ENCODE measurements around the gene USP22. TPM values are rescaled to one million over a fixed set of nuclear protein-coding genes. Genes with fewer than 3 reads are reported as not detected.

The USP22 gene
- total and polyA plus RNA-seq, 2 experiments from 2014 or later: 68.9 to 296 TPM

DNA sequence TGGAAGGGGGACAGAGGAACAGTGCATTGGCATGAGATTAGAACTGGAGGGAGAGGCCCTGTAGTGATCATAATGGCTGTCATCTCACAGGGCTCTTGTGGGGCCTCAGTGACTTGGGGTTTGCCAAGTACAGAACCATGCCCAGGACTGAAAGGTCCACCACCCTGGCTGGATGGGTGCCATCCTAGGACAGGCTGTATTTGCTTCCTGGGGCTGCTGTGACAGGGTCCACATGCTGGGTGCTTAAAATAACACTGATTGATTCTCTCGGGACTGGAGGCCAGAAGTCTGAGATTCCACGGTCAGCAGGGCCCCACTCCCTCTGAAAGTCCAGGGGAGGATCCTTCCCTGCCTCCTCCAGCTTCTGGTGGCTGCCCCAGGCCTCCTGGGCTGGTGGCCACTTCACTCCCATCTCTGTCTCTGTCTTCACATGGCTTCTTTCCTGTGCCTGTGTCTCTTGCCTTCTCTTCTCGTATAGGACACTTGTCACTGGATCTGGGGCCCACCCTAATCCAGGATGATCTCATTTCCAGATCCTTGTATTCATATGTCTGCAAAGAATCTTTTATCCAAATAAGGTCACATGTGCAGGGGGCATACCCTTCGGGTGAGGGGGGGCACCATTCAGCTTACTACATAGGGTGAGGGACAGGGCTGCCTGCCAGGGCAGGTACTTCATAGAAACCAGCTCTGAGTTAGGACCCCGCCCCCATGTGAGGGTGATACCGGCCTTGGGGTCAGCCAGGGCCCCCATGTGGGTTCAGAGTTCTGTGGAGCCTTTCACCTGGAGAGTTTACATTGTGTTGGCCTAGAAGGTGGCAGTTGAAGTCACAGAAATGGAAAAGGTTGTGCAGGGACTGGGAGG lies 52.6 kb downstream of the USP22 start:
- Histone ChIP-seq H3K4me3 (no peak overlapping the region), H3K27ac (ENCODE audit: low read depth) (no peak overlapping the region), H3K79me2 (replicated peaks; ENCODE audit: insufficient read depth) (no peaks in the 10 kb centered on the region), H3K4me2 (no peak overlapping the region), H2AFZ (no peak overlapping the region), H4K20me1 (replicated peaks; ENCODE audit: insufficient read depth) (no peaks in the 10 kb centered on the region), H3K36me3 (ENCODE audit: insufficient read depth) (0 out of 2 replicates have a peak, but pooled peaks cover 3% of the 10 kb centered on the region), H3K4me1 (ENCODE audit: insufficient read depth) (peaks cover 6% of the 10 kb centered on the region; the same call in 1 of the 2 replicates), H3K27me3 (ENCODE audit: insufficient read depth) (no peaks in the 10 kb centered on the region), H3K9me2 (ENCODE audit: insufficient read depth) (peaks cover 4% of the 10 kb centered on the region; the same call in 1 of the 2 replicates), H3F3A (replicated peaks; ENCODE audit: low read depth) (no peaks in the 10 kb centered on the region)
- no peak overlapping the region for H3K27ac Mint-ChIP-seq
- DNase-seq (ENCODE audit: low spot score) (no peak), ATAC-seq (no peak)
- TF ChIP-seq, protein P1, sequence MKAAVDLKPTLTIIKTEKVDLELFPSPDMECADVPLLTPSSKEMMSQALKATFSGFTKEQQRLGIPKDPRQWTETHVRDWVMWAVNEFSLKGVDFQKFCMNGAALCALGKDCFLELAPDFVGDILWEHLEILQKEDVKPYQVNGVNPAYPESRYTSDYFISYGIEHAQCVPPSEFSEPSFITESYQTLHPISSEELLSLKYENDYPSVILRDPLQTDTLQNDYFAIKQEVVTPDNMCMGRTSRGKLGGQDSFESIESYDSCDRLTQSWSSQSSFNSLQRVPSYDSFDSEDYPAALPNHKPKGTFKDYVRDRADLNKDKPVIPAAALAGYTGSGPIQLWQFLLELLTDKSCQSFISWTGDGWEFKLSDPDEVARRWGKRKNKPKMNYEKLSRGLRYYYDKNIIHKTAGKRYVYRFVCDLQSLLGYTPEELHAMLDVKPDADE (IDR thresholded peaks at IDR 0.05): no peak
- TF ChIP-seq ZNF114 (CRISPR knock-in tag; IDR thresholded peaks at IDR 0.05): no peak
- TF ChIP-seq JUNB (IDR thresholded peaks at IDR 0.05; ENCODE audit: unreplicated experiment): no peak
- H3K27me3 Mint-ChIP-seq (ENCODE audit: insufficient read depth, low read depth, poor library complexity): peaks cover 15% of the 10 kb centered on the region
- no peak overlapping the region for H3K4me3 Mint-ChIP-seq
- peaks cover 6% of the 10 kb centered on the region; the same call in 2 of the 3 replicates for H3K4me1 Mint-ChIP-seq
- peaks cover 7% of the 10 kb centered on the region; the same call in 2 of the 3 replicates for H3K36me3 Mint-ChIP-seq (ENCODE audit: low read depth)
- peaks cover 17% of the 10 kb centered on the region for H3K9me3 Mint-ChIP-seq

DNA sequence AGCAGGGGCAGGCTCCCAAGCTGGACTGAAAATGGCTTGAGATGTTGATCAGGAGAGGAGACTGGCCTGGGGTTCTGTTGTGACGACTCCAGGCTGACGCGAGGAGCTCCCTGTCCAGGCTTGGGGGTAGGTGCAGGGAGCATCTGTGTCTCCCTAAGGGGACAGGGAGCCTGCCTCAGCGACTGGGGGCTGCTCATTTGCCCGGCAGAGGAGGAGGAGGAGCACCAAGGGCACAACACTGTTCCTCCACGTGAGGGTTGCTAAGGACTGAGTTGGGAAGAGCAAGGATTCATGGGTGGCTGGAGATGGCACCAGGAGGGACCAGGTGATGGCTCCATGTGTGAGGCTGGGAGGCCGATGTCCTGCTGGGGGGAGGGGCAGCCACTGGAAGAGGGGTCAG lies 53.3 kb downstream of the USP22 start:
- H3K4me3 Mint-ChIP-seq: no peak overlapping the region
- no peak overlapping the region for H3K27ac Mint-ChIP-seq
- no peak for ATAC-seq
- 0 out of 2 replicates have a peak, but pooled peaks cover 3% of the 10 kb centered on the region for H3K36me3 ChIP-seq (ENCODE audit: insufficient read depth)
- no peak for DNase-seq (ENCODE audit: low spot score)
- no peak overlapping the region for H2AFZ ChIP-seq
- H3K4me3 ChIP-seq: no peak overlapping the region
- peaks cover 15% of the 10 kb centered on the region for H3K27me3 Mint-ChIP-seq (ENCODE audit: insufficient read depth, low read depth, poor library complexity)
- peaks cover 4% of the 10 kb centered on the region; the same call in 1 of the 2 replicates for H3K9me2 ChIP-seq (ENCODE audit: insufficient read depth)
- no peaks in the 10 kb centered on the region for H4K20me1 ChIP-seq (replicated peaks; ENCODE audit: insufficient read depth)
- no peak overlapping the region for H3K4me2 ChIP-seq
- peaks cover 6% of the 10 kb centered on the region; the same call in 2 of the 3 replicates for H3K4me1 Mint-ChIP-seq
- H3K9me3 Mint-ChIP-seq: peaks cover 17% of the 10 kb centered on the region
- H3K27me3 ChIP-seq (ENCODE audit: insufficient read depth): no peaks in the 10 kb centered on the region
- peaks cover 7% of the 10 kb centered on the region; the same call in 2 of the 3 replicates for H3K36me3 Mint-ChIP-seq (ENCODE audit: low read depth)
- peaks cover 6% of the 10 kb centered on the region; the same call in 1 of the 2 replicates for H3K4me1 ChIP-seq (ENCODE audit: insufficient read depth)
- no peaks in the 10 kb centered on the region for H3K79me2 ChIP-seq (replicated peaks; ENCODE audit: insufficient read depth)
- H3K27ac ChIP-seq (ENCODE audit: low read depth): no peak overlapping the region
- H3F3A ChIP-seq (replicated peaks; ENCODE audit: low read depth): no peaks in the 10 kb centered on the region
- no peak for TF ChIP-seq ZNF331 (CRISPR knock-in tag; IDR thresholded peaks at IDR 0.05; ENCODE audit: low read depth)
- TF ChIP-seq POLR2AphosphoS5 (IDR thresholded peaks at IDR 0.05; ENCODE audit: low read depth): no peak
- TF ChIP-seq, protein P1 (IDR thresholded peaks at IDR 0.05): no peak
- TF ChIP-seq, protein P2, sequence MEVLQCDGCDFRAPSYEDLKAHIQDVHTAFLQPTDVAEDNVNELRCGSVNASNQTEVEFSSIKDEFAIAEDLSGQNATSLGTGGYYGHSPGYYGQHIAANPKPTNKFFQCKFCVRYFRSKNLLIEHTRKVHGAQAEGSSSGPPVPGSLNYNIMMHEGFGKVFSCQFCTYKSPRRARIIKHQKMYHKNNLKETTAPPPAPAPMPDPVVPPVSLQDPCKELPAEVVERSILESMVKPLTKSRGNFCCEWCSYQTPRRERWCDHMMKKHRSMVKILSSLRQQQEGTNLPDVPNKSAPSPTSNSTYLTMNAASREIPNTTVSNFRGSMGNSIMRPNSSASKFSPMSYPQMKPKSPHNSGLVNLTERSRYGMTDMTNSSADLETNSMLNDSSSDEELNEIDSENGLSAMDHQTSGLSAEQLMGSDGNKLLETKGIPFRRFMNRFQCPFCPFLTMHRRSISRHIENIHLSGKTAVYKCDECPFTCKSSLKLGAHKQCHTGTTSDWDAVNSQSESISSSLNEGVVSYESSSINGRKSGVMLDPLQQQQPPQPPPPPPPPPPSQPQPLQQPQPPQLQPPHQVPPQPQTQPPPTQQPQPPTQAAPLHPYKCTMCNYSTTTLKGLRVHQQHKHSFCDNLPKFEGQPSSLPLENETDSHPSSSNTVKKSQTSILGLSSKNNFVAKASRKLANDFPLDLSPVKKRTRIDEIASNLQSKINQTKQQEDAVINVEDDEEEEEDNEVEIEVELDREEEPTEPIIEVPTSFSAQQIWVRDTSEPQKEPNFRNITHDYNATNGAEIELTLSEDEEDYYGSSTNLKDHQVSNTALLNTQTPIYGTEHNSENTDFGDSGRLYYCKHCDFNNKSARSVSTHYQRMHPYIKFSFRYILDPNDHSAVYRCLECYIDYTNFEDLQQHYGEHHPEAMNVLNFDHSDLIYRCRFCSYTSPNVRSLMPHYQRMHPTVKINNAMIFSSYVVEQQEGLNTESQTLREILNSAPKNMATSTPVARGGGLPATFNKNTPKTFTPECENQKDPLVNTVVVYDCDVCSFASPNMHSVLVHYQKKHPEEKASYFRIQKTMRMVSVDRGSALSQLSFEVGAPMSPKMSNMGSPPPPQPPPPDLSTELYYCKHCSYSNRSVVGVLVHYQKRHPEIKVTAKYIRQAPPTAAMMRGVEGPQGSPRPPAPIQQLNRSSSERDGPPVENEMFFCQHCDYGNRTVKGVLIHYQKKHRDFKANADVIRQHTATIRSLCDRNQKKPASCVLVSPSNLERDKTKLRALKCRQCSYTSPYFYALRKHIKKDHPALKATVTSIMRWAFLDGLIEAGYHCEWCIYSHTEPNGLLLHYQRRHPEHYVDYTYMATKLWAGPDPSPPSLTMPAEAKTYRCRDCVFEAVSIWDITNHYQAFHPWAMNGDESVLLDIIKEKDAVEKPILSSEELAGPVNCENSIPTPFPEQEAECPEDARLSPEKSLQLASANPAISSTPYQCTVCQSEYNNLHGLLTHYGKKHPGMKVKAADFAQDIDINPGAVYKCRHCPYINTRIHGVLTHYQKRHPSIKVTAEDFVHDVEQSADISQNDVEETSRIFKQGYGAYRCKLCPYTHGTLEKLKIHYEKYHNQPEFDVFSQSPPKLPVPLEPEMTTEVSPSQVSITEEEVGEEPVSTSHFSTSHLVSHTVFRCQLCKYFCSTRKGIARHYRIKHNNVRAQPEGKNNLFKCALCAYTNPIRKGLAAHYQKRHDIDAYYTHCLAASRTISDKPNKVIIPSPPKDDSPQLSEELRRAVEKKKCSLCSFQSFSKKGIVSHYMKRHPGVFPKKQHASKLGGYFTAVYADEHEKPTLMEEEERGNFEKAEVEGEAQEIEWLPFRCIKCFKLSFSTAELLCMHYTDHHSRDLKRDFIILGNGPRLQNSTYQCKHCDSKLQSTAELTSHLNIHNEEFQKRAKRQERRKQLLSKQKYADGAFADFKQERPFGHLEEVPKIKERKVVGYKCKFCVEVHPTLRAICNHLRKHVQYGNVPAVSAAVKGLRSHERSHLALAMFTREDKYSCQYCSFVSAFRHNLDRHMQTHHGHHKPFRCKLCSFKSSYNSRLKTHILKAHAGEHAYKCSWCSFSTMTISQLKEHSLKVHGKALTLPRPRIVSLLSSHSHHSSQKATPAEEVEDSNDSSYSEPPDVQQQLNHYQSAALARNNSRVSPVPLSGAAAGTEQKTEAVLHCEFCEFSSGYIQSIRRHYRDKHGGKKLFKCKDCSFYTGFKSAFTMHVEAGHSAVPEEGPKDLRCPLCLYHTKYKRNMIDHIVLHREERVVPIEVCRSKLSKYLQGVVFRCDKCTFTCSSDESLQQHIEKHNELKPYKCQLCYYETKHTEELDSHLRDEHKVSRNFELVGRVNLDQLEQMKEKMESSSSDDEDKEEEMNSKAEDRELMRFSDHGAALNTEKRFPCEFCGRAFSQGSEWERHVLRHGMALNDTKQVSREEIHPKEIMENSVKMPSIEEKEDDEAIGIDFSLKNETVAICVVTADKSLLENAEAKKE (CRISPR knock-in tag; IDR thresholded peaks at IDR 0.05): no peak
- TF ChIP-seq CREB1 (CRISPR knock-in tag; IDR thresholded peaks at IDR 0.05; ENCODE audit: low read depth): no peak
- TF ChIP-seq NANOG (IDR thresholded peaks at IDR 0.05; ENCODE audit: borderline replicate concordance): no peak
- TF ChIP-seq EZH2phosphoT487 (IDR thresholded peaks at IDR 0.05; ENCODE audit: unreplicated experiment): no peak
- TF ChIP-seq JUNB (IDR thresholded peaks at IDR 0.05; ENCODE audit: unreplicated experiment): no peak
- TF ChIP-seq, protein P3, sequence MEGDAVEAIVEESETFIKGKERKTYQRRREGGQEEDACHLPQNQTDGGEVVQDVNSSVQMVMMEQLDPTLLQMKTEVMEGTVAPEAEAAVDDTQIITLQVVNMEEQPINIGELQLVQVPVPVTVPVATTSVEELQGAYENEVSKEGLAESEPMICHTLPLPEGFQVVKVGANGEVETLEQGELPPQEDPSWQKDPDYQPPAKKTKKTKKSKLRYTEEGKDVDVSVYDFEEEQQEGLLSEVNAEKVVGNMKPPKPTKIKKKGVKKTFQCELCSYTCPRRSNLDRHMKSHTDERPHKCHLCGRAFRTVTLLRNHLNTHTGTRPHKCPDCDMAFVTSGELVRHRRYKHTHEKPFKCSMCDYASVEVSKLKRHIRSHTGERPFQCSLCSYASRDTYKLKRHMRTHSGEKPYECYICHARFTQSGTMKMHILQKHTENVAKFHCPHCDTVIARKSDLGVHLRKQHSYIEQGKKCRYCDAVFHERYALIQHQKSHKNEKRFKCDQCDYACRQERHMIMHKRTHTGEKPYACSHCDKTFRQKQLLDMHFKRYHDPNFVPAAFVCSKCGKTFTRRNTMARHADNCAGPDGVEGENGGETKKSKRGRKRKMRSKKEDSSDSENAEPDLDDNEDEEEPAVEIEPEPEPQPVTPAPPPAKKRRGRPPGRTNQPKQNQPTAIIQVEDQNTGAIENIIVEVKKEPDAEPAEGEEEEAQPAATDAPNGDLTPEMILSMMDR (conservative IDR thresholded peaks at IDR 0.05; ENCODE audit: low read depth in 2 of 2): no peak

All from GM23338 (cell line).